PFSK-1 (cell line): Measurements from ENCODE around the gene MAPK8IP1.

Experiments
- POLR2AphosphoS5 ChIP-seq: IDR thresholded peaks from 2 replicates; pipeline ENCODE4 v1.6.1; 2012; ENCODE audit warnings: low read depth, mild to moderate bottlenecking, control low read depth, low read length, moderate library complexity
- TAF1 ChIP-seq: IDR thresholded peaks from 2 replicates; pipeline ENCODE4 v1.6.1; 2012; ENCODE audit warnings: low read length, control low read depth, borderline replicate concordance; ENCODE audit not compliant: insufficient read depth

DNA sequence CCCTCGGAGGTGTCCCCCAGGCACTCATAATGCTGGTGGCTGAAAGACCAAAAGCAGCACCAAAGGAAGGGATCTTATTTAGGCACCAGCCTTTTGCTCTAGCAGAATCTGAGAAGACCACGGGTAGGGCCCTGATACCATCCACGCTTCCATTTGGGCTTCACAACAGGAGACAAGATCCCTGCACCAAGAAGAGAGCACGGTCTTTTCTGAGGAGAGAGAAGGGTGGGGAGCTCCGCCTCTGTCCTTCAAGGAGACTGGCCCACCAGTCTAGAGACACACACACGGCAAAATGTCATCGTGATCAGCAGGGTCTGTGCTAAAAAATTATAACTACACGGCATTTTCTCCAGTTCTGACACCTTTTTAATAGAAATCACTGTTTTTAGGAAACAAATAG, 46.8 kb downstream of the MAPK8IP1 start:
- TF ChIP-seq POLR2AphosphoS5 (no peak), TAF1 (no peak)
